ENCODE results near the gene ING5. TPM values are rescaled to one million over a fixed set of nuclear protein-coding genes. Genes with fewer than 3 reads are reported as not detected.
"Not testable (repeated sequence)": the region's sequence is repeated elsewhere in the genome, so short reads cannot be mapped to it uniquely, and the experiment has no call there.

ING5 gene
- total RNA-seq, 2 experiments from 2014 or later = 65.4 to 90.9 TPM

GRCh38 chr2:241658296-241658695 is 43.5 kb upstream of the ING5 start:
- peaks cover 74% of the 10 kb centered on the region for H3K36me3 ChIP-seq (ENCODE audit: insufficient read depth, low read length)
- CTCF ChIA-PET (ENCODE audit: unreplicated experiment) = no interaction called here

GRCh38 chr2:241659150-241659739 is 42.6 kb upstream of the ING5 start:
- no peaks in the 10 kb centered on the region for H4K20me1 ChIP-seq (ENCODE audit: insufficient read depth, low read length)
- H3K9me2 ChIP-seq (ENCODE audit: insufficient read depth, low read length) = no peaks in the 10 kb centered on the region
- no TSS peak for BruUV-seq (replicated peaks)
- TF ChIP-seq EZH2phosphoT487 (IDR thresholded peaks at IDR 0.05; ENCODE audit: borderline replicate concordance, low read depth, low read length) (no peak), CTCF (conservative IDR thresholded peaks at IDR 0.05; ENCODE audit: low read length) (peak; percentile 81)
- H2AFZ ChIP-seq (ENCODE audit: low read length) = no peak overlapping the region
- H3K4me2 ChIP-seq (ENCODE audit: low read length) = no peak overlapping the region
- ChIA-PET POLR2A (interaction anchor here (1.3 kb wide), 1 partner anchor 854 kb away, joined by 4 read pairs; no protein-coding TSS in a partner anchor), CTCF (ENCODE audit: unreplicated experiment) (no interaction called here)
- no peaks in the 10 kb centered on the region for H3K4me1 ChIP-seq (ENCODE audit: insufficient read depth, low read length, poor library complexity, severe bottlenecking)
- no peaks in the 10 kb centered on the region for H3K9me3 ChIP-seq (ENCODE audit: low read length)
- H3K79me2 ChIP-seq (ENCODE audit: insufficient read depth, low read depth, low read length) = no peaks in the 10 kb centered on the region
- H3K4me3 ChIP-seq (ENCODE audit: low read depth, low read length, poor library complexity, severe bottlenecking) = no peak overlapping the region
- no peak overlapping the region for H3K27ac ChIP-seq (ENCODE audit: low read depth, low read length, poor library complexity, severe bottlenecking)
- intact Hi-C loops (cut with micrococcal nuclease; ENCODE audit: unreplicated experiment) = no loop called here
- peak; percentile 52 for DNase-seq (ENCODE audit: low spot score)
- peaks cover 65% of the 10 kb centered on the region for H3K36me3 ChIP-seq (ENCODE audit: insufficient read depth, low read length)

More at GRCh38 chr2:241658296-241658695, 43.5 kb upstream of the ING5 start:
- POLR2A ChIA-PET = interaction anchor here (1.3 kb wide), 1 partner anchor 853 kb away, joined by 4 read pairs; no protein-coding TSS in a partner anchor
- no peaks in the 10 kb centered on the region for H3K9me2 ChIP-seq (ENCODE audit: insufficient read depth, low read length)
- H2AFZ ChIP-seq (ENCODE audit: low read length) = no peak overlapping the region
- no TSS peak for BruUV-seq (replicated peaks)
- H3K9me3 ChIP-seq (ENCODE audit: low read length) = no peaks in the 10 kb centered on the region
- TF ChIP-seq CTCF (conservative IDR thresholded peaks at IDR 0.05; ENCODE audit: low read length) = no peak
- no peak for TF ChIP-seq EZH2phosphoT487 (IDR thresholded peaks at IDR 0.05; ENCODE audit: borderline replicate concordance, low read depth, low read length)
- H3K79me2 ChIP-seq (ENCODE audit: insufficient read depth, low read depth, low read length) = no peaks in the 10 kb centered on the region
- no peak overlapping the region for H3K4me3 ChIP-seq (ENCODE audit: low read depth, low read length, poor library complexity, severe bottlenecking)
- no peaks in the 10 kb centered on the region for H3K4me1 ChIP-seq (ENCODE audit: insufficient read depth, low read length, poor library complexity, severe bottlenecking)
- DNase-seq (ENCODE audit: low spot score) = no peak
- H4K20me1 ChIP-seq (ENCODE audit: insufficient read depth, low read length) = no peaks in the 10 kb centered on the region
- no peak overlapping the region for H3K4me2 ChIP-seq (ENCODE audit: low read length)
- intact Hi-C loops (cut with micrococcal nuclease; ENCODE audit: unreplicated experiment) = no loop called here
- H3K27ac ChIP-seq (ENCODE audit: low read depth, low read length, poor library complexity, severe bottlenecking) = no peak overlapping the region

GRCh38 chr2:241660593-241661213 is 41.1 kb upstream of the ING5 start:
- Histone ChIP-seq H3K79me2 (ENCODE audit: insufficient read depth, low read depth, low read length) (no peaks in the 10 kb centered on the region), H2AFZ (ENCODE audit: low read length) (no peak overlapping the region), H3K27ac (ENCODE audit: low read depth, low read length, poor library complexity, severe bottlenecking) (no peak overlapping the region), H3K4me2 (ENCODE audit: low read length) (no peak overlapping the region), H4K20me1 (ENCODE audit: insufficient read depth, low read length) (no peaks in the 10 kb centered on the region), H3K4me1 (ENCODE audit: insufficient read depth, low read length, poor library complexity, severe bottlenecking) (no peaks in the 10 kb centered on the region), H3K9me2 (ENCODE audit: insufficient read depth, low read length) (no peaks in the 10 kb centered on the region), H3K4me3 (ENCODE audit: low read depth, low read length, poor library complexity, severe bottlenecking) (no peak overlapping the region), H3K9me3 (ENCODE audit: low read length) (no peaks in the 10 kb centered on the region), H3K36me3 (ENCODE audit: insufficient read depth, low read length) (peaks cover 50% of the 10 kb centered on the region)
- TF ChIP-seq EZH2phosphoT487 (IDR thresholded peaks at IDR 0.05; ENCODE audit: borderline replicate concordance, low read depth, low read length) = no peak
- no peak for TF ChIP-seq CTCF (conservative IDR thresholded peaks at IDR 0.05; ENCODE audit: low read length)
- CTCF ChIA-PET (ENCODE audit: unreplicated experiment) = no interaction called here
- POLR2A ChIA-PET = no interaction called here
- intact Hi-C loops (cut with micrococcal nuclease; ENCODE audit: unreplicated experiment) = no loop called here
- DNase-seq (ENCODE audit: low spot score) = no peak
- BruUV-seq (replicated peaks) = no TSS peak

- DNase-seq (ENCODE audit: low spot score); H3K4me3 ChIP-seq (ENCODE audit: low read depth, low read length, poor library complexity, severe bottlenecking); CTCF ChIA-PET (ENCODE audit: unreplicated experiment); BruUV-seq (replicated peaks); H3K4me1 ChIP-seq (ENCODE audit: insufficient read depth, low read length, poor library complexity, severe bottlenecking); POLR2A ChIA-PET; H2AFZ ChIP-seq (ENCODE audit: low read length); H3K9me3 ChIP-seq (ENCODE audit: low read length); H4K20me1 ChIP-seq (ENCODE audit: insufficient read depth, low read length); H3K4me2 ChIP-seq (ENCODE audit: low read length); H3K9me2 ChIP-seq (ENCODE audit: insufficient read depth, low read length); H3K27ac ChIP-seq (ENCODE audit: low read depth, low read length, poor library complexity, severe bottlenecking); intact Hi-C loops (cut with micrococcal nuclease; ENCODE audit: unreplicated experiment); H3K79me2 ChIP-seq (ENCODE audit: insufficient read depth, low read depth, low read length): not testable (repeated sequence)
- H3K36me3 ChIP-seq (ENCODE audit: insufficient read depth, low read length) = peaks cover 44% of the 10 kb centered on the region
These were observed 39.1 kb upstream of the ING5 start for GRCh38 chr2:241662731-241663130.

Data from OCI-LY7 (cell line).